ENCODE measurements around the gene SLC24A1. TPM values are rescaled to one million over a fixed set of nuclear protein-coding genes. Genes with fewer than 3 reads are reported as not detected.

SLC24A1 gene
- total RNA-seq, 1 experiment from 2014 or later, result 4.9 TPM

DNA sequence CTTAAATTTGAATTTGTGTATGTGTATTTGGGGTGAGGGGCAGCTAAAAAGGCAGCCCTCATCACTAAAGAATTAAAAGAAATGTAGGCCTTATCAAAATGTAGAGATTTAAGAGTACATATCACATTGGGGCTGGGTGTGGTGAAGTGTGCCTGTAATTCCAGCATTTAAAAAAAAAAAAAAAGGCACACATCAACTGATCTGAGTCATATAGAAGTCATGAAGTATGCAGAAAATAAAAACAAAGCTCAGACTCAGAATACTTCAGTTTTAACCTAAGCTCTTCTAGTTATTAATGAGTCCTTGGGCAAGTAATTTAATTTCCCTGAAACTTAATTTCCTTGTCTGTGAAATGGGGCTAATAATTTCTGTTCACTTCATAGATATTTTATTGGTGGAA lies 31.6 kb downstream of the SLC24A1 start:
- intact Hi-C loops (cut with micrococcal nuclease; ENCODE audit: unreplicated experiment), result no loop called here
- ChIA-PET CTCF (interaction anchor here (0.6 to 0.7 kb wide), 2 partner anchors 14 to 340 kb away, joined by 3 to 8 read pairs; no protein-coding TSS in a partner anchor), POLR2A (ENCODE audit: low non-redundant PET) (no interaction called here)
- H3K36me3 ChIP-seq (ENCODE audit: insufficient read depth, low read length, poor library complexity, severe bottlenecking), result no peaks in the 10 kb centered on the region
- no peak overlapping the region for H3K4me3 ChIP-seq (ENCODE audit: low read depth, low read length, poor library complexity, severe bottlenecking)
- TF ChIP-seq, protein P1, sequence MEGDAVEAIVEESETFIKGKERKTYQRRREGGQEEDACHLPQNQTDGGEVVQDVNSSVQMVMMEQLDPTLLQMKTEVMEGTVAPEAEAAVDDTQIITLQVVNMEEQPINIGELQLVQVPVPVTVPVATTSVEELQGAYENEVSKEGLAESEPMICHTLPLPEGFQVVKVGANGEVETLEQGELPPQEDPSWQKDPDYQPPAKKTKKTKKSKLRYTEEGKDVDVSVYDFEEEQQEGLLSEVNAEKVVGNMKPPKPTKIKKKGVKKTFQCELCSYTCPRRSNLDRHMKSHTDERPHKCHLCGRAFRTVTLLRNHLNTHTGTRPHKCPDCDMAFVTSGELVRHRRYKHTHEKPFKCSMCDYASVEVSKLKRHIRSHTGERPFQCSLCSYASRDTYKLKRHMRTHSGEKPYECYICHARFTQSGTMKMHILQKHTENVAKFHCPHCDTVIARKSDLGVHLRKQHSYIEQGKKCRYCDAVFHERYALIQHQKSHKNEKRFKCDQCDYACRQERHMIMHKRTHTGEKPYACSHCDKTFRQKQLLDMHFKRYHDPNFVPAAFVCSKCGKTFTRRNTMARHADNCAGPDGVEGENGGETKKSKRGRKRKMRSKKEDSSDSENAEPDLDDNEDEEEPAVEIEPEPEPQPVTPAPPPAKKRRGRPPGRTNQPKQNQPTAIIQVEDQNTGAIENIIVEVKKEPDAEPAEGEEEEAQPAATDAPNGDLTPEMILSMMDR (conservative IDR thresholded peaks at IDR 0.05; ENCODE audit: low read depth, low read length), result no peak
- no peak for TF ChIP-seq EZH2 (IDR thresholded peaks at IDR 0.05; ENCODE audit: borderline replicate concordance, low read depth, low read length, poor library complexity, severe bottlenecking)
- no peak for DNase-seq (ENCODE audit: low spot score)
- no TSS peak for BruUV-seq (replicated peaks)
- no peaks in the 10 kb centered on the region for H3K4me1 ChIP-seq (ENCODE audit: insufficient read depth, low read length, poor library complexity, severe bottlenecking)
- no peaks in the 10 kb centered on the region for H3K27me3 ChIP-seq (replicated peaks; ENCODE audit: insufficient read depth, low read depth, low read length, poor library complexity)
- H3K27ac ChIP-seq (ENCODE audit: low read depth, low read length, poor library complexity, severe bottlenecking), result no peak overlapping the region
- H3K9me3 ChIP-seq (ENCODE audit: low read depth, low read length, poor library complexity, severe bottlenecking), result no peaks in the 10 kb centered on the region

DNA sequence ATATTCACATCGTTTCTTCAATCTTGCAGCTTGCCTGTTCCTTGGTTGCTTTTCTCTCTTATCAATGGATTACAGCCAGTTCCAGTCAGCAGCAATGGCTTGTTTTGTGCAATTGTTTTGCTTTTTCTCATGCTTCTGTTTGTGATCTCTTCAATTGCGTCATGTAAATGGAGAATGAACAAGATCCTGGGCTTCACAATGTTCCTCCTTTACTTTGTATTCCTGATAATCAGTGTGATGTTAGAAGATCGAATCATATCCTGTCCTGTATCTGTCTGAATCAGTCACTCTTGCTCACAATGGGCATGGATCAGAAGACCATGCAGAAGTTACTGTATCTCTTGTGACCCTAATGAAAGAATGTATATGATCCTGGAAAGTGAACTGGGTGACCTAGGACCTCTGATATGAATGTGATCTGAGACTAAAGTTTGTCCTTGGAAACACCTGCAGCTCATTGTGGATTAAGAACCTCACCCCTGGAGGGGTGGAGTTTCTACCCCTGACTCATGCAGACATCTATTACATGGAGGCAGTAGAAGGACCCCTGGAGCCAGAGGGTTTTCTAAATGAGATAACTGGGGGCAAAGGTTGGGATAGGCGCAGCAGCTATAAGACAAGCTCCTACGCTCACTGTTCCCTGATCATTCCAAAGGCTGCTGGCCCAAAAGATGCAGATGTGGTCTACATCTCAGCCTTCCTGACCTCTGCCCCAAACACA lies 32.2 kb downstream of the SLC24A1 start:
- ChIA-PET CTCF (interaction anchor here (0.6 kb wide), 1 partner anchor 14 kb away, joined by 8 read pairs; no protein-coding TSS in a partner anchor), POLR2A (ENCODE audit: low non-redundant PET) (no interaction called here)
- Histone ChIP-seq H3K27ac (ENCODE audit: low read depth, low read length, poor library complexity, severe bottlenecking) (no peak overlapping the region), H3K4me3 (ENCODE audit: low read depth, low read length, poor library complexity, severe bottlenecking) (no peak overlapping the region), H3K4me1 (ENCODE audit: insufficient read depth, low read length, poor library complexity, severe bottlenecking) (no peaks in the 10 kb centered on the region), H3K36me3 (ENCODE audit: insufficient read depth, low read length, poor library complexity, severe bottlenecking) (no peaks in the 10 kb centered on the region), H3K27me3 (replicated peaks; ENCODE audit: insufficient read depth, low read depth, low read length, poor library complexity) (no peaks in the 10 kb centered on the region), H3K9me3 (ENCODE audit: low read depth, low read length, poor library complexity, severe bottlenecking) (no peaks in the 10 kb centered on the region)
- DNase-seq (ENCODE audit: low spot score), result no peak
- intact Hi-C loops (cut with micrococcal nuclease; ENCODE audit: unreplicated experiment), result no loop called here
- BruUV-seq (replicated peaks), result no TSS peak
- TF ChIP-seq EZH2 (IDR thresholded peaks at IDR 0.05; ENCODE audit: borderline replicate concordance, low read depth, low read length, poor library complexity, severe bottlenecking), result no peak
- TF ChIP-seq, protein P1 (conservative IDR thresholded peaks at IDR 0.05; ENCODE audit: low read depth, low read length), result no peak

DNA sequence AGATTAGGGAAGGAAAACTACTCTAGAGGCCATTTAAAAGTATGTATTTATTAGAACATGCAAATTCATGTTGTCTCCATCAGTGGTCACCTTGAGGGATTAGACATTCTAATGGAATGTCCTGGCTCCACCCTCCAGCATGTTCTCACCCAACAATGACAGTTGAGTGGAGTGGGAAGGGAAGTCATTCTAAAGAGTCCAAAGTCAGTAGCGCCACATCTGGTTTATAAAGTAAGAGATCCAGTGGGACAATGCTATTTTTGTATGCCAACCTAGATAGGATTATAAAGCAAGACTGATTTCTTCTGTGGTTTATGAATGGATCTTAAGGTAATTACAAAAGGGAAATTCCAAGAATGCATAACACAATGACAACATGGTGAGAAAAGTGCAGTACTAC lies 33.3 kb downstream of the SLC24A1 start:
- ChIA-PET CTCF (no interaction called here), POLR2A (ENCODE audit: low non-redundant PET) (no interaction called here)
- Histone ChIP-seq H3K4me1 (ENCODE audit: insufficient read depth, low read length, poor library complexity, severe bottlenecking) (no peaks in the 10 kb centered on the region), H3K27me3 (replicated peaks; ENCODE audit: insufficient read depth, low read depth, low read length, poor library complexity) (no peaks in the 10 kb centered on the region), H3K36me3 (ENCODE audit: insufficient read depth, low read length, poor library complexity, severe bottlenecking) (no peaks in the 10 kb centered on the region), H3K9me3 (ENCODE audit: low read depth, low read length, poor library complexity, severe bottlenecking) (no peaks in the 10 kb centered on the region), H3K4me3 (ENCODE audit: low read depth, low read length, poor library complexity, severe bottlenecking) (no peak overlapping the region), H3K27ac (ENCODE audit: low read depth, low read length, poor library complexity, severe bottlenecking) (no peak overlapping the region)
- TF ChIP-seq EZH2 (IDR thresholded peaks at IDR 0.05; ENCODE audit: borderline replicate concordance, low read depth, low read length, poor library complexity, severe bottlenecking), result no peak
- TF ChIP-seq, protein P1 (conservative IDR thresholded peaks at IDR 0.05; ENCODE audit: low read depth, low read length), result no peak
- intact Hi-C loops (cut with micrococcal nuclease; ENCODE audit: unreplicated experiment), result no loop called here
- no peak for DNase-seq (ENCODE audit: low spot score)
- no TSS peak for BruUV-seq (replicated peaks)

Data from A673 (cell line).